Kidney (tissue), 14 donors: ENCODE results near the gene CFAP251. TPM values are rescaled to one million over a fixed set of nuclear protein-coding genes. Genes with fewer than 3 reads are reported as not detected.

Experiments
- DNase-seq, 5 donors: peaks; one replicate each; pipeline ENCODE4 v3.0.0-alpha.2; 2013 to 2020
- FAIRE-seq: peaks from 2 replicates; lab custom pipeline; 2012; peaks lifted over from hg19 to GRCh38; lab: Jason Lieb, UNC
- H3K27ac ChIP-seq, 2 donors: one replicate each; pipeline ENCODE4 v1.7.0; 2013; ENCODE audit warnings: low read depth in 2 of 2, low read length in 2 of 2, inconsistent platforms in 1 of 2
- H3K27me3 ChIP-seq: one replicate; pipeline ENCODE4 v1.7.1; 2013; ENCODE audit warnings: low read length, inconsistent platforms; ENCODE audit not compliant: control insufficient read depth, insufficient read depth
- H3K36me3 ChIP-seq, 3 donors: one replicate each; pipeline versions ENCODE4 v1.7.0 to v1.7.1; 2013; ENCODE audit warnings: low read length in 3 of 3, control low read depth in 1 of 3, inconsistent platforms in 1 of 3; ENCODE audit not compliant: insufficient read depth in 3 of 3, control insufficient read depth in 2 of 3
- H3K4me1 ChIP-seq, 3 donors: one replicate each; pipeline versions ENCODE4 v1.7.0 to v1.7.1; 2013; ENCODE audit warnings: low read length in 3 of 3, inconsistent platforms in 1 of 3, low read depth in 1 of 3; ENCODE audit not compliant: control insufficient read depth in 2 of 3, insufficient read depth in 2 of 3
- H3K4me3 ChIP-seq, 3 donors: one replicate each; pipeline versions ENCODE4 v1.7.0 to v1.8.1; 2013; ENCODE audit warnings: low read length in 3 of 3, control low read depth in 1 of 3, inconsistent platforms in 1 of 3
- H3K9ac ChIP-seq, 3 donors: one replicate each; pipeline versions ENCODE4 v1.7.0 to v1.7.1; 2013; ENCODE audit warnings: low read length in 3 of 3, control low read depth in 1 of 3, inconsistent platforms in 1 of 3
- H3K9me3 ChIP-seq, 3 donors: one replicate each; pipeline versions ENCODE4 v1.7.0 to v1.7.1; 2013; ENCODE audit warnings: low read length in 3 of 3, control low read depth in 1 of 3, inconsistent platforms in 1 of 3; ENCODE audit not compliant: control insufficient read depth in 2 of 3, insufficient read depth in 1 of 3
- intact Hi-C: fragments of 100-400 bp; cut with DNase I; formaldehyde crosslinking; loops from one replicate; pipeline ENCODE4 v1.11.1; 2022
- polyA plus RNA-seq: library from polyadenylated mRNA; stranded (reverse); fragments of 350-450 nt; fragmentation: Illumina TruSeq; extraction: RNeasy Lipid Tissue Mini Kit (QIAGEN cat#74804); gene quantifications from one replicate; pipeline ENCODE4 v1.2.3, GENCODE V29; 2014; ENCODE audit warnings: low read depth, low replicate concordance; ENCODE audit not compliant: insufficient read depth
- total RNA-seq: library from RNA; stranded (reverse); fragmentation: NEBNext Ultra II Directional; extraction: Animal tissue kit (Norgen Biotek cat#: 25700); gene quantifications from one replicate; pipeline ENCODE4 v1.2.1, GENCODE V29; 2021
- TF ChIP-seq, protein P1 (sequence below): IDR thresholded peaks from 3 replicates; pipeline ENCODE4 v1.5.1; 2012; ENCODE audit warnings: mild to moderate bottlenecking, moderate library complexity, borderline replicate concordance; ENCODE audit not compliant: insufficient read depth; ENCODE audit errors: extremely low read depth
- donor health status: control.
- donor health status: control.
- donor health status: control.
- donor health status: control.
- donor health status: control.
- donor health status: DM: yes; HTN: yes; CAD: no.
- donor health status: Normal renal cell carcinoma (clear cell type).

CFAP251 gene
- total and polyA plus RNA-seq, 2 donors from 2014 or later = 2.9 to 10.8 TPM

- intact Hi-C loops = no loop called here
- H3K27ac ChIP-seq = peak overlapping the region in 1 of 2 donors; percentile 76
- FAIRE-seq = no peak
- H3K9ac ChIP-seq = no peak overlapping the region
- H3K27me3 ChIP-seq = no peaks in the 10 kb centered on the region
- TF ChIP-seq, protein P1, sequence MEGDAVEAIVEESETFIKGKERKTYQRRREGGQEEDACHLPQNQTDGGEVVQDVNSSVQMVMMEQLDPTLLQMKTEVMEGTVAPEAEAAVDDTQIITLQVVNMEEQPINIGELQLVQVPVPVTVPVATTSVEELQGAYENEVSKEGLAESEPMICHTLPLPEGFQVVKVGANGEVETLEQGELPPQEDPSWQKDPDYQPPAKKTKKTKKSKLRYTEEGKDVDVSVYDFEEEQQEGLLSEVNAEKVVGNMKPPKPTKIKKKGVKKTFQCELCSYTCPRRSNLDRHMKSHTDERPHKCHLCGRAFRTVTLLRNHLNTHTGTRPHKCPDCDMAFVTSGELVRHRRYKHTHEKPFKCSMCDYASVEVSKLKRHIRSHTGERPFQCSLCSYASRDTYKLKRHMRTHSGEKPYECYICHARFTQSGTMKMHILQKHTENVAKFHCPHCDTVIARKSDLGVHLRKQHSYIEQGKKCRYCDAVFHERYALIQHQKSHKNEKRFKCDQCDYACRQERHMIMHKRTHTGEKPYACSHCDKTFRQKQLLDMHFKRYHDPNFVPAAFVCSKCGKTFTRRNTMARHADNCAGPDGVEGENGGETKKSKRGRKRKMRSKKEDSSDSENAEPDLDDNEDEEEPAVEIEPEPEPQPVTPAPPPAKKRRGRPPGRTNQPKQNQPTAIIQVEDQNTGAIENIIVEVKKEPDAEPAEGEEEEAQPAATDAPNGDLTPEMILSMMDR = peak; percentile 20
- DNase-seq = peak in 4 of 5 donors; percentile 63 to 82 (median 73)
- H3K9me3 ChIP-seq = no peaks in the 10 kb centered on the region
- H3K36me3 ChIP-seq = peaks cover 0 to 23% (median 7%) of the 10 kb centered on the region in 3 donors
- peaks cover 0 to 19% (median 10%) of the 10 kb centered on the region in 3 donors for H3K4me1 ChIP-seq
- H3K4me3 ChIP-seq = no peak overlapping the region
Measured at GRCh38 chr12:121894633-121895032, 23.8 kb upstream of the CFAP251 start.

DNA sequence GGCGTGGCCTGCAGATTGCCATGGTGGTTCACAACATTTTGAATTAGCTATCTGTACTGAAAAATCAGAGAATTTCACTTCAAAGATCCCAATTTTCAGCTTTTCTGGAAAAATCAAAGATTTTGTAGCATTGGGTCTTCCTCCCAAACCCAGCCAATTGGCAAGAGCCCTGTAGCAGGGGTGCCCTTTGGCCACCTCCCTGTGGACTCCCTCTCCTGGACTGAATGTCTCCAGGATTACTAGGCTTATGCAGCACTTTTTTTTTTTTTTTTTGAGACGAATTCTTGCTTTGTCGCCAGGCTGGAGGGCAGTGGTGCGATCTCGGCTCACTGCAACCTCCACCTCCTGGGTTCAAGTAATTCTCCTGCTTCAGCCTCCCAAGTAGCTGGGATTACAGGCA, 20.1 kb upstream of the CFAP251 start:
- DNase-seq (no peak), FAIRE-seq (no peak)
- Histone ChIP-seq H3K4me1 (peaks cover 0 to 13% (median 10%) of the 10 kb centered on the region in 3 donors), H3K27me3 (no peaks in the 10 kb centered on the region), H3K27ac (peak overlapping the region; percentile 58 to 65), H3K9me3 (no peaks in the 10 kb centered on the region), H3K4me3 (no peak overlapping the region), H3K9ac (no peak overlapping the region), H3K36me3 (peaks cover 4 to 42% (median 20%) of the 10 kb centered on the region in 3 donors)
- TF ChIP-seq, protein P1 = no peak
- intact Hi-C loops = no loop called here

- H3K4me3 ChIP-seq = no peak overlapping the region
- intact Hi-C loops = no loop called here
- FAIRE-seq (no peak), DNase-seq (no peak)
- no peaks in the 10 kb centered on the region for H3K27me3 ChIP-seq
- H3K4me1 ChIP-seq = peaks cover 0 to 5% (median 2%) of the 10 kb centered on the region in 3 donors
- TF ChIP-seq, protein P1 = no peak
- peaks cover 4 to 44% (median 22%) of the 10 kb centered on the region in 3 donors for H3K36me3 ChIP-seq
- H3K27ac ChIP-seq = no peak overlapping the region
- no peaks in the 10 kb centered on the region for H3K9me3 ChIP-seq
- no peak overlapping the region for H3K9ac ChIP-seq
Measured at GRCh38 chr12:121899590-121899989, 18.8 kb upstream of the CFAP251 start.

- no peak overlapping the region for H3K4me3 ChIP-seq
- no peak overlapping the region for H3K9ac ChIP-seq
- intact Hi-C loops = no loop called here
- H3K4me1 ChIP-seq = peaks cover 0 to 4% (median 0%) of the 10 kb centered on the region in 3 donors
- H3K27ac ChIP-seq = no peak overlapping the region
- H3K36me3 ChIP-seq = peaks cover 4 to 33% (median 19%) of the 10 kb centered on the region in 3 donors
- DNase-seq (no peak), FAIRE-seq (no peak)
- no peaks in the 10 kb centered on the region for H3K9me3 ChIP-seq
- TF ChIP-seq, protein P1 = no peak
- H3K27me3 ChIP-seq = no peaks in the 10 kb centered on the region
Measured at GRCh38 chr12:121903202-121903601, 15.2 kb upstream of the CFAP251 start.
